Measurements from ENCODE around the gene SHLD3. TPM values are rescaled to one million over a fixed set of nuclear protein-coding genes. Genes with fewer than 3 reads are reported as not detected.

SHLD3 gene
- total RNA-seq, 1 experiment from 2014 or later, result 2.9 TPM

DNA sequence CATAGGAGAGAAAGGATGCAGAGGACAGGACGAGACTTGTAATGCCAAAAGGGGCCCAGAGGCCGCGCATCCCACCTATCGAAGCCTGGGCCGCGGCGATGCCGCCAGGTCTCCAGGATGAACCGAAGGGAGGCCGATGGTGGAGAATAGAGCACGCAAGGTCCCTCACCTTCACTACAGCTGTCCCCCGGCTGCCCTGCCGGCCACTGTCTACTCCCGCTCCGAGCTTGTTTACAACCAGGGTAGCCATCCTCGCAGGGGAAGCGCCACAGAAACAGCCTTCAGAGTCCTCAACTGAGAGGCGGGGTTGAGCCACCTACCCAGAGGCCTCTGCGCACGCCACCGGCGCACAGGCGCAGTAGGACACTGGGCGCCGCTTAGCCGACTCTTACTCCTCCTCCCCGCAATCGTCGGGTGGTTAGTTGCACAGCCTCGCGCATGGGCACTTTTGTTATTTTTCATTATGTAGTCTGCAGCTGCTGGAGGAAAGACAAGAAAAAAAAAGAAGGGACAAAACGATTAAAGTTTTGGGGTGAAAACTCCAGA lies 729 bp upstream of the SHLD3 start, which contains the start of gene TRIM23:
TRIM23 (minus strand) TSS at position 309 of the 546 bp plus-strand sequence; CDS start at position 250, 59 bp downstream.
- no CpG with 5 or more reads among the region's 32 CpGs for WGBS (ENCODE audit: extremely low coverage, insufficient read length, low lambda C conversion rate)
- Histone ChIP-seq H3K56ac (ENCODE audit: insufficient read length, low read depth, low read length) (no peak within 1 kb of the TSS), H3K79me2 (ENCODE audit: insufficient read depth, low read length) (peaks cover 5% of the 10 kb centered on the region; the same call in 1 of the 2 replicates), H2BK15ac (ENCODE audit: low read depth, low read length) (no peak within 1 kb of the TSS), H3K18ac (ENCODE audit: insufficient read length, low read depth, low read length) (peak within 1 kb of the TSS; percentile 77), H2AK5ac (ENCODE audit: insufficient read length, low read length) (no peak within 1 kb of the TSS), H3K4me2 (ENCODE audit: insufficient read depth, insufficient read length, low read length) (peak within 1 kb of the TSS; percentile 99), H3K4me1 (ENCODE audit: insufficient read depth, low read length) (no peaks in the 10 kb centered on the region), H3K79me1 (ENCODE audit: insufficient read depth, low read depth, low read length, poor library complexity, severe bottlenecking) (no peaks in the 10 kb centered on the region), H4K5ac (ENCODE audit: insufficient read length, low read depth, low read length) (peak within 1 kb of the TSS; percentile 44), H3K23me2 (ENCODE audit: insufficient read length, low read depth, low read length, poor library complexity, severe bottlenecking) (no peaks in the 10 kb centered on the region), H3K9me3 (ENCODE audit: control insufficient read depth, low read depth, low read length) (no peaks in the 10 kb centered on the region), H4K91ac (ENCODE audit: insufficient read length, low read depth, low read length) (no peak within 1 kb of the TSS), H3K9ac (ENCODE audit: extremely low read depth, insufficient read length, low read length) (peak within 1 kb of the TSS; percentile 94), H2BK120ac (ENCODE audit: low read depth, low read length, poor library complexity, severe bottlenecking) (no peak within 1 kb of the TSS), H2BK5ac (ENCODE audit: insufficient read length, low read length) (peak within 1 kb of the TSS; percentile 58), H3K27ac (ENCODE audit: insufficient read length, low read depth, low read length) (peak within 1 kb of the TSS; percentile 71), H3K27me3 (ENCODE audit: insufficient read depth, low read length) (no peaks in the 10 kb centered on the region), H2BK20ac (ENCODE audit: low read depth, low read length, poor library complexity, severe bottlenecking) (no peak within 1 kb of the TSS), H4K20me1 (ENCODE audit: control insufficient read depth, insufficient read depth, insufficient read length) (no peaks in the 10 kb centered on the region), H3T11ph (ENCODE audit: low read length) (no peak within 1 kb of the TSS), H3K23ac (ENCODE audit: insufficient read length, low read depth, low read length) (no peak within 1 kb of the TSS), H3K4ac (ENCODE audit: low read depth, low read length) (no peak within 1 kb of the TSS), H3K14ac (ENCODE audit: insufficient read depth, low read length) (no peak within 1 kb of the TSS; the same call in 1 of the 2 replicates), H2BK12ac (ENCODE audit: insufficient read length, low read depth, low read length) (no peak within 1 kb of the TSS), H4K8ac (replicated peaks; ENCODE audit: insufficient read length, low read depth, low read length) (no peak within 1 kb of the TSS), H2AFZ (ENCODE audit: low read length) (peak within 1 kb of the TSS; percentile 93)
- Mint-ChIP-seq H3K27me3 (ENCODE audit: low read depth) (no peaks in the 10 kb centered on the region), H3K36me3 (ENCODE audit: insufficient read depth in 1 of 3, low read depth in 3 of 3) (no peaks in the 10 kb centered on the region), H3K9me3 (no peaks in the 10 kb centered on the region), H3K27ac (peak within 1 kb of the TSS; percentile 97 to 99 (median 97)), H3K4me3 (peak within 1 kb of the TSS; percentile 95), H3K4me1 (peaks cover 11 to 12% of the 10 kb centered on the region in 2 experiments)
- peak; percentile 34; the same call in 1 of the 3 replicates for TF ChIP-seq CTCF (conservative IDR thresholded peaks at IDR 0.05)
- DNase-seq, result peak; percentile 93
